GM08714 (cell line): Measurements from ENCODE around the gene CDCP2.

Experiments
- H3K4me3 ChIP-seq: fragments of 200-500 bp; sonication (Bioruptor generic); 2 replicates; pipeline ENCODE4 v1.5.1; 2014; ENCODE audit warnings: mild to moderate bottlenecking, low read length, inconsistent platforms
- ZNF274 ChIP-seq: IDR thresholded peaks from 2 replicates; pipeline ENCODE4 v1.6.1; 2012; ENCODE audit warnings: mild to moderate bottlenecking, low read depth, low read length

The CDCP2 gene

GRCh38 chr1:54121482-54122134, 31.2 kb downstream of the CDCP2 start:
- H3K4me3 ChIP-seq: no peak overlapping the region
- no peak for TF ChIP-seq ZNF274

GRCh38 chr1:54120698-54121481, 31.9 kb downstream of the CDCP2 start:
- TF ChIP-seq ZNF274: no peak
- H3K4me3 ChIP-seq: no peak overlapping the region

- TF ChIP-seq ZNF274: no peak
- H3K4me3 ChIP-seq: no peak overlapping the region
These were observed 32.6 kb downstream of the CDCP2 start for GRCh38 chr1:54120018-54120697.

- no peak for TF ChIP-seq ZNF274
- H3K4me3 ChIP-seq: no peak overlapping the region
These were observed 34.1 kb downstream of the CDCP2 start for GRCh38 chr1:54118704-54119103.

- no peak for TF ChIP-seq ZNF274
- no peak overlapping the region for H3K4me3 ChIP-seq
These were observed 34.8 kb downstream of the CDCP2 start for GRCh38 chr1:54117815-54118563.

GRCh38 chr1:54115520-54115919, 37.3 kb downstream of the CDCP2 start:
- H3K4me3 ChIP-seq: no peak overlapping the region
- TF ChIP-seq ZNF274: no peak

- H3K4me3 ChIP-seq: no peak overlapping the region
- no peak for TF ChIP-seq ZNF274
These were observed 37.8 kb downstream of the CDCP2 start for GRCh38 chr1:54114955-54115354.

- no peak for TF ChIP-seq ZNF274
- no peak overlapping the region for H3K4me3 ChIP-seq
These were observed 38.8 kb downstream of the CDCP2 start for GRCh38 chr1:54114001-54114400.

GRCh38 chr1:54112705-54113368, 40.0 kb downstream of the CDCP2 start:
- no peak for TF ChIP-seq ZNF274
- H3K4me3 ChIP-seq: no peak overlapping the region

- H3K4me3 ChIP-seq: no peak overlapping the region
- TF ChIP-seq ZNF274: no peak
These were observed 40.8 kb downstream of the CDCP2 start for GRCh38 chr1:54112027-54112426.

GRCh38 chr1:54111624-54112023, 41.2 kb downstream of the CDCP2 start:
- TF ChIP-seq ZNF274: no peak
- H3K4me3 ChIP-seq: no peak overlapping the region

GRCh38 chr1:54110996-54111395, 41.8 kb downstream of the CDCP2 start:
- no peak for TF ChIP-seq ZNF274
- H3K4me3 ChIP-seq: no peak overlapping the region

- no peak for TF ChIP-seq ZNF274
- no peak overlapping the region for H3K4me3 ChIP-seq
These were observed 43.4 kb downstream of the CDCP2 start for GRCh38 chr1:54109129-54110090.
